ENCODE results near the gene MSRB1. TPM values are rescaled to one million over a fixed set of nuclear protein-coding genes. Genes with fewer than 3 reads are reported as not detected.

MSRB1 gene
- total RNA-seq, 2 donors from 2014 or later = 13.7 to 21.9 TPM

- DNase-seq (ENCODE audit: low spot score) = no peak
These were observed 34.2 kb upstream of the MSRB1 start for GRCh38 chr16:1976951-1977874.

GRCh38 chr16:1976216-1976520, 33.2 kb upstream of the MSRB1 start:
- no peaks in the 10 kb centered on the region for H3K9me3 ChIP-seq
- TF ChIP-seq, protein P1, sequence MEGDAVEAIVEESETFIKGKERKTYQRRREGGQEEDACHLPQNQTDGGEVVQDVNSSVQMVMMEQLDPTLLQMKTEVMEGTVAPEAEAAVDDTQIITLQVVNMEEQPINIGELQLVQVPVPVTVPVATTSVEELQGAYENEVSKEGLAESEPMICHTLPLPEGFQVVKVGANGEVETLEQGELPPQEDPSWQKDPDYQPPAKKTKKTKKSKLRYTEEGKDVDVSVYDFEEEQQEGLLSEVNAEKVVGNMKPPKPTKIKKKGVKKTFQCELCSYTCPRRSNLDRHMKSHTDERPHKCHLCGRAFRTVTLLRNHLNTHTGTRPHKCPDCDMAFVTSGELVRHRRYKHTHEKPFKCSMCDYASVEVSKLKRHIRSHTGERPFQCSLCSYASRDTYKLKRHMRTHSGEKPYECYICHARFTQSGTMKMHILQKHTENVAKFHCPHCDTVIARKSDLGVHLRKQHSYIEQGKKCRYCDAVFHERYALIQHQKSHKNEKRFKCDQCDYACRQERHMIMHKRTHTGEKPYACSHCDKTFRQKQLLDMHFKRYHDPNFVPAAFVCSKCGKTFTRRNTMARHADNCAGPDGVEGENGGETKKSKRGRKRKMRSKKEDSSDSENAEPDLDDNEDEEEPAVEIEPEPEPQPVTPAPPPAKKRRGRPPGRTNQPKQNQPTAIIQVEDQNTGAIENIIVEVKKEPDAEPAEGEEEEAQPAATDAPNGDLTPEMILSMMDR (IDR thresholded peaks at IDR 0.05) = no peak
- H3K4me1 ChIP-seq = peaks cover 0 to 41% of the 10 kb centered on the region in 2 donors
- peaks cover 7 to 9% of the 10 kb centered on the region in 2 donors for H3K27me3 ChIP-seq
- H3K27ac ChIP-seq = no peak overlapping the region
- no peak overlapping the region for H3K4me3 ChIP-seq
- DNase-seq (ENCODE audit: low spot score) = no peak
- peaks cover 47% of the 10 kb centered on the region for H3K36me3 ChIP-seq

More at GRCh38 chr16:1976951-1977874, 34.2 kb upstream of the MSRB1 start:
- Histone ChIP-seq H3K27ac (no peak overlapping the region), H3K27me3 (peaks cover 7 to 9% of the 10 kb centered on the region in 2 donors), H3K4me3 (no peak overlapping the region), H3K9me3 (no peaks in the 10 kb centered on the region), H3K4me1 (peaks cover 0 to 37% of the 10 kb centered on the region in 2 donors), H3K36me3 (peaks cover 47% of the 10 kb centered on the region)
- TF ChIP-seq, protein P1 (IDR thresholded peaks at IDR 0.05) = no peak

GRCh38 chr16:1975432-1976215, 32.6 kb upstream of the MSRB1 start:
- Histone ChIP-seq H3K9me3 (no peaks in the 10 kb centered on the region), H3K27ac (no peak overlapping the region), H3K36me3 (peaks cover 47% of the 10 kb centered on the region), H3K4me3 (no peak overlapping the region), H3K4me1 (peaks cover 0 to 44% of the 10 kb centered on the region in 2 donors), H3K27me3 (peaks cover 7% of the 10 kb centered on the region in 2 donors)
- TF ChIP-seq, protein P1 (IDR thresholded peaks at IDR 0.05) = no peak
- no peak for DNase-seq (ENCODE audit: low spot score)

DNA sequence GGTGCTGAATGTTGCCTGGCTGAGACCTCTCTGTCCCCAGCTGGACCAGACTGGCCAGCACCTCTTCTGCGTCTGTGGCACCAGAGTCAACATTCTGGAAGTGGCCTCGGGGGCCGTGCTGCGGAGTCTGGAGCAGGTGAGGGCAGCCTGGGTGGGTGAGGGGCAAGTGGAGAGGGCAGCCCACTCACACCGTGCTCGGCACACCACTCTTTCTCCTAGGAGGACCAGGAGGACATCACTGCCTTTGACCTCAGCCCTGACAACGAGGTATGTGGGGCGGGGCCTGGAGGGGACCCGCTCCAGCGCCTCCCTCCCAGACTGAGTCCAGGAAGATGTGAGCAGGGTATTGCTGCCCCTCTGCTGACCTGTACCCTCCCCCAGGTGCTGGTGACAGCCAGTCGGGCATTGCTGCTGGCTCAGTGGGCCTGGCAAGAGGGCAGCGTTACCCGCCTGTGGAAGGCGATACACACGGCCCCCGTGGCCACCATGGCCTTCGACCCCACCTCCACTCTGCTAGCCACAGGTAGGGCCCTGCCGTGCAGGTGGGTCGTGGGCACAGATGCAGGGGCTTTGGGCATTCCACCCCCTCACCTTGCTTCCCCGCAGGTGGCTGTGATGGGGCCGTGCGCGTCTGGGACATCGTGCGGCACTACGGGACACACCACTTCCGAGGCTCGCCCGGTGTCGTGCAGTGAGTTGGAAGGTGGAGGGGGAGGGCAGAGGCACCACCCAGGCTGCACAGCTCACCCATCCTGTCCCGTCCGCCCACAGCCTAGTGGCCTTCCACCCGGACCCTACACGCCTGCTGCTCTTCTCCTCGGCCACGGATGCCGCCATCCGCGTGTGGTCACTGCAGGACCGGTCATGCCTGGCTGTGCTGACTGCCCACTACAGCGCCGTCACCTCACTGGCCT, 31.4 kb upstream of the MSRB1 start:
- Histone ChIP-seq H3K9me3 (no peaks in the 10 kb centered on the region), H3K36me3 (peaks cover 47% of the 10 kb centered on the region), H3K27me3 (peaks cover 3 to 7% of the 10 kb centered on the region in 2 donors), H3K27ac (no peak overlapping the region), H3K4me1 (peaks cover 0 to 34% of the 10 kb centered on the region in 2 donors), H3K4me3 (no peak overlapping the region)
- TF ChIP-seq, protein P1 (IDR thresholded peaks at IDR 0.05) = no peak
- DNase-seq (ENCODE audit: low spot score) = no peak

- Histone ChIP-seq H3K9me3 (no peaks in the 10 kb centered on the region), H3K36me3 (peaks cover 46% of the 10 kb centered on the region), H3K4me3 (no peak overlapping the region), H3K4me1 (peaks cover 0 to 27% of the 10 kb centered on the region in 2 donors), H3K27me3 (peaks cover 0 to under 1% of the 10 kb centered on the region in 2 donors), H3K27ac (no peak overlapping the region)
- TF ChIP-seq, protein P1 (IDR thresholded peaks at IDR 0.05) = no peak
- no peak for DNase-seq (ENCODE audit: low spot score)
These were observed 30.6 kb upstream of the MSRB1 start for GRCh38 chr16:1973461-1974156.
